Measurements from ENCODE around the gene SLC27A1.

SLC27A1 gene

GRCh38 chr19:17454576-17455071 is 15.7 kb upstream of the SLC27A1 start:
- H3K9me3 ChIP-seq (ENCODE audit: control insufficient read depth, low read length) = no peaks in the 10 kb centered on the region
- H2BK12ac ChIP-seq (ENCODE audit: low read length in 2 of 2) = no peak overlapping the region
- H3K4me1 ChIP-seq (ENCODE audit: control insufficient read depth, insufficient read depth, low read depth, low read length) = peaks cover 4% of the 10 kb centered on the region
- H3K4me3 ChIP-seq (ENCODE audit: insufficient read depth in 1 of 2, low read depth in 1 of 2, low read length in 2 of 2) = no peak overlapping the region
- H3K4ac ChIP-seq (ENCODE audit: low read depth in 1 of 2, low read length in 2 of 2) = no peak overlapping the region
- no peak overlapping the region for H3K18ac ChIP-seq (ENCODE audit: low read depth in 1 of 2, low read length in 2 of 2)
- no peak overlapping the region for H3K4me2 ChIP-seq (ENCODE audit: low read length, poor library complexity, severe bottlenecking)
- H2BK15ac ChIP-seq (ENCODE audit: low read depth, poor library complexity, severe bottlenecking) = no peak overlapping the region
- peak overlapping the region in 1 of 2 experiments; percentile 85 for H3K23ac ChIP-seq (ENCODE audit: low read length in 2 of 2)
- H2AK5ac ChIP-seq (ENCODE audit: low read length, severe bottlenecking) = no peak overlapping the region
- no peak overlapping the region for H2BK120ac ChIP-seq (ENCODE audit: low read depth, low read length)
- no peaks in the 10 kb centered on the region for H3K36me3 ChIP-seq (ENCODE audit: control insufficient read depth in 1 of 2, insufficient read depth in 2 of 2, low read depth in 1 of 2, low read length in 2 of 2)
- no peak overlapping the region for H2AFZ ChIP-seq (ENCODE audit: low read depth, low read length)
- peaks cover 33 to 55% of the 10 kb centered on the region in 2 experiments for H3K27me3 ChIP-seq (ENCODE audit: control insufficient read depth in 1 of 2, insufficient read depth in 1 of 2, low read length in 2 of 2)
- H4K91ac ChIP-seq (ENCODE audit: low read length) = no peak overlapping the region
- H2BK5ac ChIP-seq (ENCODE audit: low read depth, low read length, poor library complexity, severe bottlenecking) = no peak overlapping the region
- no peak overlapping the region for H3K9ac ChIP-seq (ENCODE audit: low read length)
- WGBS = 4% methylated on average over 12 of the region's 13 CpGs
- H3K27ac ChIP-seq (ENCODE audit: low read length, poor library complexity, severe bottlenecking) = no peak overlapping the region
- H3K14ac ChIP-seq (ENCODE audit: low read length in 2 of 2) = no peak overlapping the region
- DNase-seq = no peak
- no peak overlapping the region for H4K8ac ChIP-seq (ENCODE audit: low read length)
- no peaks in the 10 kb centered on the region for H3K79me1 ChIP-seq (replicated peaks; ENCODE audit: low read length, poor library complexity, severe bottlenecking)

GRCh38 chr19:17455308-17456123 is 14.8 kb upstream of the SLC27A1 start:
- H3K4me3 ChIP-seq (ENCODE audit: insufficient read depth in 1 of 2, low read depth in 1 of 2, low read length in 2 of 2) = no peak overlapping the region
- no peak overlapping the region for H3K23ac ChIP-seq (ENCODE audit: low read length in 2 of 2)
- no peak overlapping the region for H3K18ac ChIP-seq (ENCODE audit: low read depth in 1 of 2, low read length in 2 of 2)
- H3K9me3 ChIP-seq (ENCODE audit: control insufficient read depth, low read length) = no peaks in the 10 kb centered on the region
- H2BK12ac ChIP-seq (ENCODE audit: low read length in 2 of 2) = no peak overlapping the region
- no peak overlapping the region for H3K4ac ChIP-seq (ENCODE audit: low read depth in 1 of 2, low read length in 2 of 2)
- H2AK5ac ChIP-seq (ENCODE audit: low read length, severe bottlenecking) = no peak overlapping the region
- H3K9ac ChIP-seq (ENCODE audit: low read length) = no peak overlapping the region
- no peak for DNase-seq
- H2BK5ac ChIP-seq (ENCODE audit: low read depth, low read length, poor library complexity, severe bottlenecking) = no peak overlapping the region
- H3K27ac ChIP-seq (ENCODE audit: low read length, poor library complexity, severe bottlenecking) = no peak overlapping the region
- H3K4me2 ChIP-seq (ENCODE audit: low read length, poor library complexity, severe bottlenecking) = no peak overlapping the region
- peaks cover 30 to 50% of the 10 kb centered on the region in 2 experiments for H3K27me3 ChIP-seq (ENCODE audit: control insufficient read depth in 1 of 2, insufficient read depth in 1 of 2, low read length in 2 of 2)
- H2BK15ac ChIP-seq (ENCODE audit: low read depth, poor library complexity, severe bottlenecking) = no peak overlapping the region
- H3K14ac ChIP-seq (ENCODE audit: low read length in 2 of 2) = no peak overlapping the region
- H2BK120ac ChIP-seq (ENCODE audit: low read depth, low read length) = no peak overlapping the region
- H4K91ac ChIP-seq (ENCODE audit: low read length) = no peak overlapping the region
- H2AFZ ChIP-seq (ENCODE audit: low read depth, low read length) = no peak overlapping the region
- H3K79me1 ChIP-seq (replicated peaks; ENCODE audit: low read length, poor library complexity, severe bottlenecking) = no peaks in the 10 kb centered on the region
- H4K8ac ChIP-seq (ENCODE audit: low read length) = no peak overlapping the region
- 35% methylated on average over 44 of the region's 58 CpGs for WGBS
- no peaks in the 10 kb centered on the region for H3K36me3 ChIP-seq (ENCODE audit: control insufficient read depth in 1 of 2, insufficient read depth in 2 of 2, low read depth in 1 of 2, low read length in 2 of 2)
- peaks cover 4% of the 10 kb centered on the region for H3K4me1 ChIP-seq (ENCODE audit: control insufficient read depth, insufficient read depth, low read depth, low read length)

GRCh38 chr19:17456127-17456526 is 14.2 kb upstream of the SLC27A1 start:
- Histone ChIP-seq H3K18ac (ENCODE audit: low read depth in 1 of 2, low read length in 2 of 2) (no peak overlapping the region), H3K23ac (ENCODE audit: low read length in 2 of 2) (no peak overlapping the region), H4K91ac (ENCODE audit: low read length) (no peak overlapping the region), H2BK5ac (ENCODE audit: low read depth, low read length, poor library complexity, severe bottlenecking) (no peak overlapping the region), H3K4me1 (ENCODE audit: control insufficient read depth, insufficient read depth, low read depth, low read length) (peaks cover 4% of the 10 kb centered on the region), H2BK12ac (ENCODE audit: low read length in 2 of 2) (no peak overlapping the region), H2BK15ac (ENCODE audit: low read depth, poor library complexity, severe bottlenecking) (no peak overlapping the region), H3K4me2 (ENCODE audit: low read length, poor library complexity, severe bottlenecking) (no peak overlapping the region), H2AK5ac (ENCODE audit: low read length, severe bottlenecking) (no peak overlapping the region), H3K27me3 (ENCODE audit: control insufficient read depth in 1 of 2, insufficient read depth in 1 of 2, low read length in 2 of 2) (peaks cover 27 to 55% of the 10 kb centered on the region in 2 experiments), H4K8ac (ENCODE audit: low read length) (no peak overlapping the region), H2AFZ (ENCODE audit: low read depth, low read length) (no peak overlapping the region), H3K36me3 (ENCODE audit: control insufficient read depth in 1 of 2, insufficient read depth in 2 of 2, low read depth in 1 of 2, low read length in 2 of 2) (no peaks in the 10 kb centered on the region), H2BK120ac (ENCODE audit: low read depth, low read length) (no peak overlapping the region), H3K27ac (ENCODE audit: low read length, poor library complexity, severe bottlenecking) (no peak overlapping the region), H3K4ac (ENCODE audit: low read depth in 1 of 2, low read length in 2 of 2) (no peak overlapping the region), H3K9ac (ENCODE audit: low read length) (no peak overlapping the region), H3K9me3 (ENCODE audit: control insufficient read depth, low read length) (no peaks in the 10 kb centered on the region), H3K79me1 (replicated peaks; ENCODE audit: low read length, poor library complexity, severe bottlenecking) (no peaks in the 10 kb centered on the region), H3K4me3 (ENCODE audit: insufficient read depth in 1 of 2, low read depth in 1 of 2, low read length in 2 of 2) (no peak overlapping the region), H3K14ac (ENCODE audit: low read length in 2 of 2) (no peak overlapping the region)
- no peak for DNase-seq
- 74% methylated on average over 10 of the region's 11 CpGs for WGBS

GRCh38 chr19:17457616-17458015 is 12.7 kb upstream of the SLC27A1 start:
- peaks cover 4% of the 10 kb centered on the region for H3K4me1 ChIP-seq (ENCODE audit: control insufficient read depth, insufficient read depth, low read depth, low read length)
- no peak overlapping the region for H3K27ac ChIP-seq (ENCODE audit: low read length, poor library complexity, severe bottlenecking)
- no peak overlapping the region for H2BK15ac ChIP-seq (ENCODE audit: low read depth, poor library complexity, severe bottlenecking)
- H2BK120ac ChIP-seq (ENCODE audit: low read depth, low read length) = no peak overlapping the region
- H3K14ac ChIP-seq (ENCODE audit: low read length in 2 of 2) = no peak overlapping the region
- H4K91ac ChIP-seq (ENCODE audit: low read length) = no peak overlapping the region
- no peak overlapping the region for H3K9ac ChIP-seq (ENCODE audit: low read length)
- H4K8ac ChIP-seq (ENCODE audit: low read length) = no peak overlapping the region
- no peak overlapping the region for H2AK5ac ChIP-seq (ENCODE audit: low read length, severe bottlenecking)
- no peak overlapping the region for H3K23ac ChIP-seq (ENCODE audit: low read length in 2 of 2)
- no peaks in the 10 kb centered on the region for H3K79me1 ChIP-seq (replicated peaks; ENCODE audit: low read length, poor library complexity, severe bottlenecking)
- 72% methylated on average over 5 of the region's 6 CpGs for WGBS
- H2BK5ac ChIP-seq (ENCODE audit: low read depth, low read length, poor library complexity, severe bottlenecking) = no peak overlapping the region
- no peak overlapping the region for H2BK12ac ChIP-seq (ENCODE audit: low read length in 2 of 2)
- no peak overlapping the region for H2AFZ ChIP-seq (ENCODE audit: low read depth, low read length)
- no peak overlapping the region for H3K4me2 ChIP-seq (ENCODE audit: low read length, poor library complexity, severe bottlenecking)
- no peak overlapping the region for H3K18ac ChIP-seq (ENCODE audit: low read depth in 1 of 2, low read length in 2 of 2)
- H3K4me3 ChIP-seq (ENCODE audit: insufficient read depth in 1 of 2, low read depth in 1 of 2, low read length in 2 of 2) = no peak overlapping the region
- H3K27me3 ChIP-seq (ENCODE audit: control insufficient read depth in 1 of 2, insufficient read depth in 1 of 2, low read length in 2 of 2) = peaks cover 27 to 48% of the 10 kb centered on the region in 2 experiments
- H3K4ac ChIP-seq (ENCODE audit: low read depth in 1 of 2, low read length in 2 of 2) = no peak overlapping the region
- DNase-seq = no peak
- no peaks in the 10 kb centered on the region for H3K9me3 ChIP-seq (ENCODE audit: control insufficient read depth, low read length)
- H3K36me3 ChIP-seq (ENCODE audit: control insufficient read depth in 1 of 2, insufficient read depth in 2 of 2, low read depth in 1 of 2, low read length in 2 of 2) = no peaks in the 10 kb centered on the region
